ENCODE measurements around the gene FAM184A. TPM values are rescaled to one million over a fixed set of nuclear protein-coding genes. Genes with fewer than 3 reads are reported as not detected.

The FAM184A gene
- total and polyA plus RNA-seq, 2 of the 8 experiments (the other 6 are each of a cell fraction or from before 2014, with no cell fraction given) = 6.3 to 11.3 TPM

DNA sequence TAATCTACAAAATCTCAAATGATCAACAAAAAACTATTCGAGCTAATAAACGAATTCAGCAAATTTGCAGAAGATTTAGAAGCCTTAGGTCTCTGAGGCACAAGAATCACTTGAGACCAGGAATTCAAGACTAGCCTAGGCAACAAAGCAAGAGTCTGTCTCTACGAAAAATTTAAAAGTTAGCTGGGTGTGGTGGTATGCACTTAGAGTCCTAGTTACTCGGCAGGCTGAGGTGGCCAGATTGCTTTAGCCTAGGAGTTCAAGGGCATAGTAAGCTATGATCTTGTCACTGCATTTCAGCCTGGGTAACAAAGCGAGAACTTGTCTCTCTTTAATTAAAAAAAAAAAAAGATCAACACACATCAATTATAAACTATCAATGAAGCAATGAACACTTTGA, 34.2 kb downstream of the FAM184A start:
- Histone ChIP-seq H2BK20ac (ENCODE audit: low read length) (no peak overlapping the region), H3K27ac (ENCODE audit: low read depth, low read length) (no peak overlapping the region), H3K79me2 (ENCODE audit: control insufficient read depth in 1 of 2, insufficient read depth in 2 of 2, low read length in 2 of 2) (0 out of 4 replicates have a peak, but pooled peaks cover 0 to 4% of the 10 kb centered on the region in 2 experiments), H3K23me2 (ENCODE audit: low read depth, low read length) (no peaks in the 10 kb centered on the region), H3K4me1 (replicated peaks in 1 of 4; ENCODE audit: control insufficient read depth in 3 of 4, insufficient read depth in 4 of 4, low read length in 3 of 4) (peaks cover 0 to 4% (median 0%) of the 10 kb centered on the region in 4 experiments; a peak in 1 of 7 replicates), H2BK12ac (ENCODE audit: low read depth, low read length) (no peak overlapping the region), H2AFZ (ENCODE audit: low read length) (no peak overlapping the region), H4K20me1 (replicated peaks in 1 of 2; ENCODE audit: control insufficient read depth in 1 of 2, insufficient read depth in 2 of 2, low read length in 2 of 2) (no peaks in the 10 kb centered on the region), H3K56ac (replicated peaks; ENCODE audit: insufficient read length, low read depth, low read length) (no peak overlapping the region), H3K18ac (ENCODE audit: extremely low read depth, low read length) (no peak overlapping the region), H3K36me3 (ENCODE audit: control insufficient read depth in 2 of 4, insufficient read depth in 4 of 4, low read length in 3 of 4) (no peaks in the 10 kb centered on the region), H4K91ac (replicated peaks; ENCODE audit: insufficient read length, low read length) (no peak overlapping the region), H3K27me3 (replicated peaks in 1 of 4; ENCODE audit: control insufficient read depth in 3 of 4, extremely low read depth in 1 of 4, insufficient read depth in 3 of 4, low read length in 3 of 4) (no peaks in the 10 kb centered on the region), H3K14ac (ENCODE audit: insufficient read length) (no peak overlapping the region), H4K5ac (ENCODE audit: insufficient read length, low read depth, low read length) (no peak overlapping the region), H3K23ac (ENCODE audit: insufficient read length) (no peak overlapping the region), H3K9me3 (ENCODE audit: insufficient read depth in 2 of 2, low read depth in 1 of 2, low read length in 1 of 2) (no peaks in the 10 kb centered on the region), H4K8ac (ENCODE audit: extremely low read depth, insufficient read depth, low read length) (no peak overlapping the region), H3K79me1 (ENCODE audit: low read depth, low read length) (no peaks in the 10 kb centered on the region), H2BK120ac (replicated peaks; ENCODE audit: low read depth, low read length) (no peak overlapping the region), H3K4ac (replicated peaks; ENCODE audit: insufficient read length, low read depth, low read length) (no peak overlapping the region), H2AK5ac (ENCODE audit: low read depth, low read length) (no peak overlapping the region), H2BK5ac (ENCODE audit: low read depth, low read length) (no peak overlapping the region), H3K4me3 (ENCODE audit: extremely low read depth in 1 of 4, insufficient read depth in 2 of 4, low read depth in 3 of 4, low read length in 4 of 4) (no peak overlapping the region), H2BK15ac (ENCODE audit: low read length) (no peak overlapping the region), H3K9ac (replicated peaks in 1 of 4; ENCODE audit: extremely low read depth in 1 of 4, low read depth in 3 of 4, low read length in 3 of 4) (no peak overlapping the region), H3K4me2 (ENCODE audit: insufficient read depth in 1 of 2, low read depth in 2 of 2, low read length in 2 of 2) (no peak overlapping the region)
- DNase-seq (ENCODE audit: low read depth in 1 of 2, low spot score in 2 of 2) (no peak), FAIRE-seq (no peak)
- ChIA-PET CTCF (ENCODE audit: partially characterized antibody) (interaction anchor here (0.6 to 1.1 kb wide), 3 partner anchors 20 to 76 kb away, joined by 3 read pairs; no protein-coding TSS in a partner anchor), POLR2A (ENCODE audit: partially characterized antibody) (interaction anchor here (1.9 kb wide), 1 partner anchor 29 kb away, joined by 4 read pairs; no protein-coding TSS in a partner anchor)
- WGBS, 2 experiments (ENCODE audit: extremely low coverage in 1 of 2, insufficient coverage in 1 of 2, insufficient read length in 1 of 2, insufficient replicate concordance in 2 of 2, low coverage in 1 of 2, low lambda C conversion rate in 2 of 2, missing lambda C conversion rate in 1 of 2) = 84% methylated on average over 5 of the region's 5 CpGs; no CpG with 5 or more reads in 1 of the 2 experiments
- TF ChIP-seq BCL11A (IDR thresholded peaks at IDR 0.05; ENCODE audit: low read depth in 2 of 2, low read length in 2 of 2) (no peak), FOSL1 (IDR thresholded peaks at IDR 0.05; ENCODE audit: insufficient read depth, low read depth, low read length) (no peak), E2F6 (IDR thresholded peaks at IDR 0.05) (no peak), MAFK (IDR thresholded peaks at IDR 0.05; ENCODE audit: low read depth, low read length) (no peak), POLR2A (IDR thresholded peaks at IDR 0.05; ENCODE audit: control extremely low read depth in 1 of 2, low read depth in 2 of 2, low read length in 2 of 2) (no peak), ZNF274 (IDR thresholded peaks at IDR 0.05; ENCODE audit: borderline replicate concordance, extremely low read depth, low read length) (no peak), RBBP5 (IDR thresholded peaks at IDR 0.05; ENCODE audit: borderline replicate concordance, low read depth, low read length) (no peak), TEAD4 (IDR thresholded peaks at IDR 0.05; ENCODE audit: low read depth, low read length) (no peak), CBX5 (IDR thresholded peaks at IDR 0.05; ENCODE audit: low read depth, low read length) (no peak)
